ENCODE measurements around the gene HS3ST3A1.

- TF ChIP-seq EZH2 (IDR thresholded peaks at IDR 0.05; ENCODE audit: insufficient read depth, poor library complexity, severe bottlenecking), result no peak
- TF ChIP-seq EZH2phosphoT487 (IDR thresholded peaks at IDR 0.05; ENCODE audit: insufficient read depth, low read depth), result no peak
These were observed 55.8 kb downstream of the HS3ST3A1 start for GRCh38 chr17:13545941-13546340.

Data from GM23248 (cell line).